CD14-positive monocyte (primary cell): Measurements from ENCODE around the gene MSRB3. TPM values are rescaled to one million over a fixed set of nuclear protein-coding genes. Genes with fewer than 3 reads are reported as not detected.

ENCODE experiments used
- DNase-seq, 3 donors: peaks; one replicate each; pipeline ENCODE4 v3.0.0-alpha.2; 2011 to 2022
- H2AFZ ChIP-seq: 2 replicates; pipeline ENCODE4 v1.6.0; 2012; ENCODE audit warnings: mild to moderate bottlenecking, low read depth, low read length, inconsistent platforms; ENCODE audit not compliant: insufficient read depth, poor library complexity, severe bottlenecking
- H3K27ac ChIP-seq, 2 donors: 1 replicate in 1 of 2; 2 replicates in 1 of 2; pipeline ENCODE4 v1.5.1; 2012 to 2013; ENCODE audit warnings: low read length in 2 of 2, control low read depth in 1 of 2, inconsistent platforms in 1 of 2, low read depth in 1 of 2, mild to moderate bottlenecking in 1 of 2
- H3K27me3 ChIP-seq, 2 donors: one replicate each; pipeline versions ENCODE4 v1.6.0 to v1.6.1; 2011 to 2013; ENCODE audit warnings: low read length in 2 of 2; ENCODE audit not compliant: control insufficient read depth in 2 of 2, insufficient read depth in 2 of 2
- H3K36me3 ChIP-seq, 2 donors: replicated peaks in 1 of 2; 1 replicate in 1 of 2; 2 replicates in 1 of 2; pipeline versions ENCODE4 v1.5.1 to v1.6.1; 2012 to 2013; ENCODE audit warnings: low read length in 2 of 2, control low read depth in 1 of 2, inconsistent platforms in 1 of 2, mild to moderate bottlenecking in 1 of 2; ENCODE audit not compliant: insufficient read depth in 2 of 2, control insufficient read depth in 1 of 2
- H3K4me1 ChIP-seq, 2 donors: 1 replicate in 1 of 2; 2 replicates in 1 of 2; pipeline versions ENCODE4 v1.5.1 to v1.6.1; 2012 to 2013; ENCODE audit warnings: low read length in 2 of 2, control low read depth in 1 of 2, inconsistent platforms in 1 of 2, mild to moderate bottlenecking in 1 of 2, moderate library complexity in 1 of 2; ENCODE audit not compliant: insufficient read depth in 2 of 2, control insufficient read depth in 1 of 2
- H3K4me2 ChIP-seq: replicated peaks from 2 replicates; pipeline ENCODE3; 2012; ENCODE audit warnings: low read length, moderate library complexity, mild to moderate bottlenecking; ENCODE audit not compliant: poor library complexity, severe bottlenecking; ENCODE audit errors: extremely low read depth
- H3K4me3 ChIP-seq, 3 experiments: fragments of 200-600 bp in 1 of 3; sonication (generic) in 1 of 3; replicated peaks in 1 of 3; 1 replicate in 2 of 3; 2 replicates in 1 of 3; pipeline ENCODE4 v1.5.1; 2011 to 2013; ENCODE audit warnings: low read length in 3 of 3, mild to moderate bottlenecking in 3 of 3, control low read depth in 2 of 3, low read depth in 2 of 3, inconsistent platforms in 1 of 3, moderate library complexity in 1 of 3
- H3K79me2 ChIP-seq: 2 replicates; pipeline ENCODE4 v1.6.0; 2012; ENCODE audit warnings: mild to moderate bottlenecking, control low read depth, inconsistent platforms, low read length, moderate library complexity; ENCODE audit not compliant: insufficient read depth
- H3K9ac ChIP-seq: 2 replicates; pipeline ENCODE4 v1.6.0; 2017; ENCODE audit warnings: low read length, mild to moderate bottlenecking; ENCODE audit not compliant: insufficient read depth, poor library complexity, severe bottlenecking
- H3K9me3 ChIP-seq, 2 donors: replicated peaks in 1 of 2; 1 replicate in 1 of 2; 2 replicates in 1 of 2; pipeline versions ENCODE4 v1.5.1 to v1.6.1; 2012 to 2013; ENCODE audit warnings: low read length in 2 of 2, control low read depth in 1 of 2; ENCODE audit not compliant: control insufficient read depth in 1 of 2, insufficient read depth in 1 of 2
- H4K20me1 ChIP-seq: 2 replicates; pipeline ENCODE4 v1.6.0; 2012; ENCODE audit warnings: mild to moderate bottlenecking, low read length, control low read depth, moderate library complexity; ENCODE audit not compliant: insufficient read depth
- H3K27ac Mint-ChIP-seq, 7 donors: one replicate each; pipeline ENCODE4 v1.8.0; 2020; ENCODE audit warnings: mild to moderate bottlenecking in 7 of 7, mixed read lengths in 7 of 7, moderate library complexity in 6 of 7, inconsistent platforms in 2 of 7
- H3K27me3 Mint-ChIP-seq, 3 donors: one replicate each; pipeline ENCODE4 v1.8.0; 2021 to 2022; ENCODE audit warnings: low read depth in 3 of 3, mild to moderate bottlenecking in 3 of 3, mixed read lengths in 3 of 3, moderate library complexity in 3 of 3, inconsistent platforms in 1 of 3
- H3K36me3 Mint-ChIP-seq, 2 donors: one replicate each; pipeline ENCODE4 v1.8.0; 2020; ENCODE audit warnings: mixed read lengths in 2 of 2, inconsistent platforms in 1 of 2, mild to moderate bottlenecking in 1 of 2
- H3K4me1 Mint-ChIP-seq: one replicate; pipeline ENCODE4 v1.8.0; 2020; ENCODE audit warnings: mild to moderate bottlenecking, mixed read lengths
- H3K4me3 Mint-ChIP-seq, 2 donors: one replicate each; pipeline ENCODE4 v1.8.0; 2020; ENCODE audit warnings: mild to moderate bottlenecking in 2 of 2, mixed read lengths in 2 of 2, moderate library complexity in 1 of 2
- H3K9me3 Mint-ChIP-seq, 7 donors: one replicate each; pipeline ENCODE4 v1.8.0; 2020 to 2022; ENCODE audit warnings: mixed read lengths in 7 of 7, mild to moderate bottlenecking in 6 of 7, moderate library complexity in 6 of 7, inconsistent platforms in 2 of 7
- CTCF ChIP-seq: fragments of 200-600 bp; IDR thresholded peaks from one replicate; pipeline ENCODE4 v1.8.0; 2022; ENCODE audit warnings: antibody characterized with exemption, mild to moderate bottlenecking
- WGBS: methylation state at CpG from one replicate; pipeline ENCODE4 v1.1.5; 2013; ENCODE audit warnings: missing lambda C conversion rate; ENCODE audit not compliant: insufficient coverage; 5-methylcytosine and 5-hydroxymethylcytosine counted together
- intact Hi-C, 2 donors: fragments of 100-400 bp; cut with micrococcal nuclease; formaldehyde crosslinking; loops; one replicate each; pipeline versions ENCODE4 v1.15.0 to v1.15.1; 2023
- polyA plus RNA-seq, 3 donors: library from polyadenylated mRNA; depleted of rRNA in 1 of 3; unstranded in 2 of 3; stranded (reverse) in 1 of 3; fragments of 300-500 nt in 2 of 3; fragments of >200 nt in 1 of 3; fragmentation: Illumina TruSeq in 2 of 3; gene quantifications; 1 replicate in 2 of 3; 2 replicates in 1 of 3; pipeline ENCODE4 v1.2.3, GENCODE V29; 2012 to 2021

The MSRB3 gene
- polyA plus RNA-seq, 3 donors: 0.25 to 1.1 (median 1.0) TPM

GRCh38 chr12:65326616-65327015 lies 48.1 kb downstream of the MSRB3 start:
- Mint-ChIP-seq H3K4me1 (peaks cover 3% of the 10 kb centered on the region), H3K36me3 (peaks cover 0 to 2% of the 10 kb centered on the region in 2 donors), H3K4me3 (no peak overlapping the region), H3K27ac (no peak overlapping the region), H3K27me3 (no peaks in the 10 kb centered on the region), H3K9me3 (no peaks in the 10 kb centered on the region)
- no peak for TF ChIP-seq CTCF
- no peaks in the 10 kb centered on the region for H3K36me3 ChIP-seq
- no peak overlapping the region for H3K9ac ChIP-seq
- no peak overlapping the region for H3K4me2 ChIP-seq
- no peaks in the 10 kb centered on the region for H3K9me3 ChIP-seq
- no peaks in the 10 kb centered on the region for H3K4me1 ChIP-seq
- H3K79me2 ChIP-seq: no peaks in the 10 kb centered on the region
- no peak overlapping the region for H2AFZ ChIP-seq
- no peaks in the 10 kb centered on the region for H3K27me3 ChIP-seq
- WGBS: 86% methylated on average over 1 of the region's 5 CpGs
- intact Hi-C loops: no loop called here
- no peak for DNase-seq
- no peaks in the 10 kb centered on the region for H4K20me1 ChIP-seq
- H3K4me3 ChIP-seq: no peak overlapping the region
- H3K27ac ChIP-seq: no peak overlapping the region

GRCh38 chr12:65327207-65328076 lies 49.0 kb downstream of the MSRB3 start:
- H3K4me3 Mint-ChIP-seq: no peak overlapping the region
- H3K9me3 ChIP-seq: no peaks in the 10 kb centered on the region
- no peak overlapping the region for H3K4me2 ChIP-seq
- peaks cover 0 to 3% of the 10 kb centered on the region in 2 donors for H3K36me3 Mint-ChIP-seq
- no peaks in the 10 kb centered on the region for H3K36me3 ChIP-seq
- H3K27me3 Mint-ChIP-seq: no peaks in the 10 kb centered on the region
- WGBS: 80% methylated on average over 2 of the region's 10 CpGs
- no peak overlapping the region for H3K27ac Mint-ChIP-seq
- H3K4me3 ChIP-seq: no peak overlapping the region
- no peak for TF ChIP-seq CTCF
- no peaks in the 10 kb centered on the region for H3K79me2 ChIP-seq
- no peak overlapping the region for H3K27ac ChIP-seq
- peaks cover 3% of the 10 kb centered on the region for H3K4me1 Mint-ChIP-seq
- H3K27me3 ChIP-seq: no peaks in the 10 kb centered on the region
- no peak for DNase-seq
- H3K9ac ChIP-seq: no peak overlapping the region
- intact Hi-C loops: no loop called here
- no peak overlapping the region for H2AFZ ChIP-seq
- no peaks in the 10 kb centered on the region for H3K9me3 Mint-ChIP-seq
- no peaks in the 10 kb centered on the region for H4K20me1 ChIP-seq
- H3K4me1 ChIP-seq: no peaks in the 10 kb centered on the region
